GM23338 (cell line): ENCODE measurements around the gene NUDT16L1. TPM values are rescaled to one million over a fixed set of nuclear protein-coding genes. Genes with fewer than 3 reads are reported as not detected.

ENCODE experiments used
- ATAC-seq: fragments of 200-7000 bp; cut with Tn5 transposase; 3 replicates; pipeline ENCODE4 v1.9.1; 2020
- DNase-seq: peaks from one replicate; pipeline ENCODE4 v3.0.0-alpha.2; 2015; ENCODE audit warnings: low spot score
- H2AFZ ChIP-seq: fragments of 200-600 bp; sonication (generic); 2 replicates; pipeline ENCODE4 v1.8.0; 2016; ENCODE audit warnings: antibody characterized with exemption, mild to moderate bottlenecking, moderate library complexity
- H3F3A ChIP-seq: fragments of 200-600 bp; sonication (generic); replicated peaks from 2 replicates; pipeline ENCODE4 v1.8.0; 2017; ENCODE audit warnings: antibody characterized with exemption, mixed run types, low read depth
- H3K27ac ChIP-seq: fragments of 200-600 bp; sonication (generic); 2 replicates; pipeline ENCODE4 v1.6.1; 2016; ENCODE audit warnings: low read depth
- H3K27me3 ChIP-seq: fragments of 200-600 bp; sonication (generic); 2 replicates; pipeline ENCODE4 v1.8.0; 2016; ENCODE audit warnings: mild to moderate bottlenecking, mixed run types, moderate library complexity; ENCODE audit not compliant: insufficient read depth
- H3K36me3 ChIP-seq: fragments of 200-600 bp; sonication (generic); 2 replicates; pipeline ENCODE4 v1.8.0; 2016; ENCODE audit warnings: mild to moderate bottlenecking; ENCODE audit not compliant: insufficient read depth
- H3K4me1 ChIP-seq: fragments of 200-600 bp; sonication (generic); 2 replicates; pipeline ENCODE4 v1.8.0; 2016; ENCODE audit warnings: mild to moderate bottlenecking, moderate library complexity; ENCODE audit not compliant: insufficient read depth
- H3K4me2 ChIP-seq: fragments of 200-600 bp; sonication (generic); 2 replicates; pipeline ENCODE4 v1.7.1; 2017; ENCODE audit warnings: mixed run types
- H3K4me3 ChIP-seq: fragments of 200-600 bp; sonication (generic); 2 replicates; pipeline ENCODE4 v1.6.1; 2016; ENCODE audit warnings: mixed run types
- H3K79me2 ChIP-seq: fragments of 200-600 bp; sonication (generic); replicated peaks from 2 replicates; pipeline ENCODE4 v1.8.0; 2017; ENCODE audit warnings: mild to moderate bottlenecking; ENCODE audit not compliant: insufficient read depth
- H3K9me2 ChIP-seq: fragments of 200-600 bp; sonication (generic); 2 replicates; pipeline ENCODE4 v1.8.0; 2017; ENCODE audit not compliant: insufficient read depth
- H4K20me1 ChIP-seq: fragments of 200-600 bp; sonication (generic); replicated peaks from 2 replicates; pipeline ENCODE4 v1.8.0; 2017; ENCODE audit warnings: mild to moderate bottlenecking; ENCODE audit not compliant: insufficient read depth
- H3K27ac Mint-ChIP-seq: 2 replicates; pipeline ENCODE4 v1.8.0; 2020; ENCODE audit warnings: inconsistent platforms, mild to moderate bottlenecking, moderate library complexity, mixed read lengths
- H3K27me3 Mint-ChIP-seq: 3 replicates; pipeline ENCODE4 v1.8.0; 2022; ENCODE audit warnings: low read depth, mild to moderate bottlenecking, moderate library complexity, mixed read lengths, inconsistent platforms; ENCODE audit not compliant: insufficient read depth, poor library complexity
- H3K36me3 Mint-ChIP-seq: 3 replicates; pipeline ENCODE4 v1.8.0; 2021; ENCODE audit warnings: low read depth, mild to moderate bottlenecking, inconsistent platforms, moderate library complexity, mixed read lengths
- H3K4me1 Mint-ChIP-seq: 3 replicates; pipeline ENCODE4 v1.8.0; 2020; ENCODE audit warnings: mild to moderate bottlenecking, inconsistent platforms, mixed read lengths
- H3K4me3 Mint-ChIP-seq: 3 replicates; pipeline ENCODE4 v1.8.0; 2021; ENCODE audit warnings: moderate library complexity, mild to moderate bottlenecking, inconsistent platforms, mixed read lengths
- H3K9me3 Mint-ChIP-seq: 3 replicates; pipeline ENCODE4 v1.8.0; 2020; ENCODE audit warnings: moderate library complexity, mild to moderate bottlenecking, inconsistent platforms, mixed read lengths
- CREB1 ChIP-seq: fragments of 250-450 bp; sonication (Bioruptor Pico); IDR thresholded peaks from 2 replicates; pipeline ENCODE4 v1.5.0; 2020; ENCODE audit warnings: low read depth, mild to moderate bottlenecking, moderate library complexity
- EZH2 ChIP-seq: fragments of 200-600 bp; sonication (generic); IDR thresholded peaks from one replicate; pipeline ENCODE4 v1.8.0; 2017; ENCODE audit warnings: antibody characterized with exemption, mild to moderate bottlenecking, low read depth; ENCODE audit not compliant: unreplicated experiment
- EZH2phosphoT487 ChIP-seq: fragments of 200-600 bp; sonication (generic); IDR thresholded peaks from one replicate; pipeline ENCODE4 v1.8.1; 2018; ENCODE audit warnings: antibody characterized with exemption; ENCODE audit not compliant: unreplicated experiment
- NANOG ChIP-seq: IDR thresholded peaks from 2 replicates; pipeline ENCODE4 v1.6.1; 2016; ENCODE audit warnings: antibody characterized with exemption, borderline replicate concordance
- POLR2AphosphoS5 ChIP-seq: IDR thresholded peaks from 2 replicates; pipeline ENCODE4 v1.6.1; 2016; ENCODE audit warnings: antibody characterized with exemption, low read depth
- ZNF114 ChIP-seq: fragments of 250-450 bp; sonication (Bioruptor Pico); IDR thresholded peaks from 2 replicates; pipeline ENCODE4 v1.5.0; 2020; ENCODE audit warnings: mild to moderate bottlenecking, moderate library complexity
- ZNF331 ChIP-seq: fragments of 250-450 bp; sonication (Bioruptor Pico); IDR thresholded peaks from 2 replicates; pipeline ENCODE4 v1.5.0; 2020; ENCODE audit warnings: low read depth, mild to moderate bottlenecking, moderate library complexity
- polyA plus RNA-seq: library from polyadenylated mRNA; unstranded; fragments of >200 nt; fragmentation: Nextera tagmentation; extraction: Ambion mirVana; gene quantifications from 2 replicates; pipeline ENCODE4 v1.2.1, GENCODE V29; 2016
- total RNA-seq: library from RNA; depleted of rRNA; stranded (reverse); fragments of >200 nt; shearing (Covaris generic); gene quantifications from 2 replicates; pipeline ENCODE4 v1.2.3, GENCODE V29; 2014
- TF ChIP-seq, protein P1 (sequence below), 2 experiments: fragments of 200-600 bp in 1 of 2; sonication (generic) in 1 of 2; conservative IDR thresholded peaks; 2 replicates each; pipeline versions ENCODE4 v1.5.1 to v1.6.1; 2016 to 2017; ENCODE audit warnings: antibody characterized with exemption in 2 of 2, low read depth in 2 of 2, mild to moderate bottlenecking in 2 of 2, moderate library complexity in 1 of 2
- TF ChIP-seq, protein P2 (sequence below): IDR thresholded peaks from one replicate; pipeline ENCODE4 v1.6.1; 2018; ENCODE audit warnings: antibody characterized with exemption; ENCODE audit not compliant: unreplicated experiment

Gene NUDT16L1
- total and polyA plus RNA-seq, 2 experiments from 2014 or later = 37.1 to 80.4 TPM

DNA sequence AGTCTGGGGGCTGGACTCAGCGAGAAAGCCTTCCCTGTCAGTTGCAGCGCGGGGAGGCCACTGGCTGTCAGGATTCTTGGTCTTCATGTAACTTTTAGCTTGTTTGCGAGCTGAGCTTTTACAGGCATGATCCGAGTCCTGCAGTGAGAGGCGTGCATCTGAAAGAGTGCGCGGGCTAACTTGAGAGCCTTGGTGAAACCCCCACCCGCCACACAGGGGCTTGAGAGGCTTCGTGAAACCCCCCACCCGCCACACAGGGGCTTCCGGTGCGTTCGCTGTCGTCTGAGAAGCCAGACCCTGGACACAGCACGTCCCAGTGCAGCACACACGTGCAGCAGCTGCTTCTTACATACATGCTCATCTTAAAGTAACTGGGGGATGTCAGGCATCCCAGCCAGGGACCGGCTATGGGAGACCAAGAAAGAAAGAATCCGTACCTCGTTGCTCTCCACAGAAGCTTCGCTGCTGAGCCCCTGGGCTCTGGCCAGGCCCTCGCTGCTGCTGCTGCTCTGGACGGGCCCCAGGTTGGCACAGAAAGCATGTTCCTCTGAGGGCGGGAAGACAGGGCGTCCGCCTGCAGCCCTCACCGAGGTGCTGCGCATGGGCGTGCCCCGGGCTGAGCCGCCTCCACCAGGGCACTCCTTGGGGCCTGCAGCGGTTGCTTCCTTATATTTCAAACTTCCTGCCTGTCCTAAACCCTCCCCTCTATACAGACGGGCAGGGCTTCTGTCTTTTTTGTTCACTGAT is 7.8 kb downstream of the NUDT16L1 start:
- H3K36me3 ChIP-seq = peaks cover 15% of the 10 kb centered on the region
- Mint-ChIP-seq H3K27me3 (peaks cover 5% of the 10 kb centered on the region), H3K9me3 (no peaks in the 10 kb centered on the region; the same call in 2 of the 3 replicates), H3K4me3 (no peak overlapping the region), H3K27ac (no peak overlapping the region), H3K36me3 (peaks cover 49% of the 10 kb centered on the region), H3K4me1 (no peaks in the 10 kb centered on the region)
- H3K4me3 ChIP-seq = no peak overlapping the region
- peaks cover 3% of the 10 kb centered on the region; the same call in 1 of the 2 replicates for H4K20me1 ChIP-seq
- no peaks in the 10 kb centered on the region for H3K9me2 ChIP-seq
- DNase-seq = no peak
- H2AFZ ChIP-seq = no peak overlapping the region
- ATAC-seq = no peak
- no peak overlapping the region for H3K4me2 ChIP-seq
- no peaks in the 10 kb centered on the region for H3K4me1 ChIP-seq
- peaks cover 5% of the 10 kb centered on the region for H3F3A ChIP-seq
- no peak for TF ChIP-seq ZNF114 (CRISPR knock-in tag)
- TF ChIP-seq CREB1 (CRISPR knock-in tag) = no peak
- TF ChIP-seq, protein P1, sequence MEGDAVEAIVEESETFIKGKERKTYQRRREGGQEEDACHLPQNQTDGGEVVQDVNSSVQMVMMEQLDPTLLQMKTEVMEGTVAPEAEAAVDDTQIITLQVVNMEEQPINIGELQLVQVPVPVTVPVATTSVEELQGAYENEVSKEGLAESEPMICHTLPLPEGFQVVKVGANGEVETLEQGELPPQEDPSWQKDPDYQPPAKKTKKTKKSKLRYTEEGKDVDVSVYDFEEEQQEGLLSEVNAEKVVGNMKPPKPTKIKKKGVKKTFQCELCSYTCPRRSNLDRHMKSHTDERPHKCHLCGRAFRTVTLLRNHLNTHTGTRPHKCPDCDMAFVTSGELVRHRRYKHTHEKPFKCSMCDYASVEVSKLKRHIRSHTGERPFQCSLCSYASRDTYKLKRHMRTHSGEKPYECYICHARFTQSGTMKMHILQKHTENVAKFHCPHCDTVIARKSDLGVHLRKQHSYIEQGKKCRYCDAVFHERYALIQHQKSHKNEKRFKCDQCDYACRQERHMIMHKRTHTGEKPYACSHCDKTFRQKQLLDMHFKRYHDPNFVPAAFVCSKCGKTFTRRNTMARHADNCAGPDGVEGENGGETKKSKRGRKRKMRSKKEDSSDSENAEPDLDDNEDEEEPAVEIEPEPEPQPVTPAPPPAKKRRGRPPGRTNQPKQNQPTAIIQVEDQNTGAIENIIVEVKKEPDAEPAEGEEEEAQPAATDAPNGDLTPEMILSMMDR (conservative IDR thresholded peaks at IDR 0.05; ENCODE audit: low read depth in 2 of 2) = no peak
- TF ChIP-seq EZH2 = no peak
- TF ChIP-seq NANOG = no peak
- TF ChIP-seq EZH2phosphoT487 = no peak
- TF ChIP-seq, protein P2, sequence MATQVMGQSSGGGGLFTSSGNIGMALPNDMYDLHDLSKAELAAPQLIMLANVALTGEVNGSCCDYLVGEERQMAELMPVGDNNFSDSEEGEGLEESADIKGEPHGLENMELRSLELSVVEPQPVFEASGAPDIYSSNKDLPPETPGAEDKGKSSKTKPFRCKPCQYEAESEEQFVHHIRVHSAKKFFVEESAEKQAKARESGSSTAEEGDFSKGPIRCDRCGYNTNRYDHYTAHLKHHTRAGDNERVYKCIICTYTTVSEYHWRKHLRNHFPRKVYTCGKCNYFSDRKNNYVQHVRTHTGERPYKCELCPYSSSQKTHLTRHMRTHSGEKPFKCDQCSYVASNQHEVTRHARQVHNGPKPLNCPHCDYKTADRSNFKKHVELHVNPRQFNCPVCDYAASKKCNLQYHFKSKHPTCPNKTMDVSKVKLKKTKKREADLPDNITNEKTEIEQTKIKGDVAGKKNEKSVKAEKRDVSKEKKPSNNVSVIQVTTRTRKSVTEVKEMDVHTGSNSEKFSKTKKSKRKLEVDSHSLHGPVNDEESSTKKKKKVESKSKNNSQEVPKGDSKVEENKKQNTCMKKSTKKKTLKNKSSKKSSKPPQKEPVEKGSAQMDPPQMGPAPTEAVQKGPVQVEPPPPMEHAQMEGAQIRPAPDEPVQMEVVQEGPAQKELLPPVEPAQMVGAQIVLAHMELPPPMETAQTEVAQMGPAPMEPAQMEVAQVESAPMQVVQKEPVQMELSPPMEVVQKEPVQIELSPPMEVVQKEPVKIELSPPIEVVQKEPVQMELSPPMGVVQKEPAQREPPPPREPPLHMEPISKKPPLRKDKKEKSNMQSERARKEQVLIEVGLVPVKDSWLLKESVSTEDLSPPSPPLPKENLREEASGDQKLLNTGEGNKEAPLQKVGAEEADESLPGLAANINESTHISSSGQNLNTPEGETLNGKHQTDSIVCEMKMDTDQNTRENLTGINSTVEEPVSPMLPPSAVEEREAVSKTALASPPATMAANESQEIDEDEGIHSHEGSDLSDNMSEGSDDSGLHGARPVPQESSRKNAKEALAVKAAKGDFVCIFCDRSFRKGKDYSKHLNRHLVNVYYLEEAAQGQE = no peak
- TF ChIP-seq ZNF331 (CRISPR knock-in tag) = no peak
- TF ChIP-seq POLR2AphosphoS5 = no peak
- H3K27ac ChIP-seq = no peak overlapping the region
- H3K79me2 ChIP-seq = no peaks in the 10 kb centered on the region
- no peaks in the 10 kb centered on the region for H3K27me3 ChIP-seq
